A549 treated with dexamethasone at 1 μM for 4 hours (cell line): ENCODE data around the gene BTAF1. TPM values are rescaled to one million over a fixed set of nuclear protein-coding genes. Genes with fewer than 3 reads are reported as not detected.

ENCODE experiments used
- total RNA-seq: library from RNA; stranded (reverse); fragments of 200-300 nt; extraction: Qiagen RNA extraction; gene quantifications from 5 replicates; pipeline ENCODE4 v1.2.3, GENCODE V29; 2022

The BTAF1 gene
- 8.5 to 15.6 TPM (median 13.8 TPM) in 5 replicates for total RNA-seq

DNA sequence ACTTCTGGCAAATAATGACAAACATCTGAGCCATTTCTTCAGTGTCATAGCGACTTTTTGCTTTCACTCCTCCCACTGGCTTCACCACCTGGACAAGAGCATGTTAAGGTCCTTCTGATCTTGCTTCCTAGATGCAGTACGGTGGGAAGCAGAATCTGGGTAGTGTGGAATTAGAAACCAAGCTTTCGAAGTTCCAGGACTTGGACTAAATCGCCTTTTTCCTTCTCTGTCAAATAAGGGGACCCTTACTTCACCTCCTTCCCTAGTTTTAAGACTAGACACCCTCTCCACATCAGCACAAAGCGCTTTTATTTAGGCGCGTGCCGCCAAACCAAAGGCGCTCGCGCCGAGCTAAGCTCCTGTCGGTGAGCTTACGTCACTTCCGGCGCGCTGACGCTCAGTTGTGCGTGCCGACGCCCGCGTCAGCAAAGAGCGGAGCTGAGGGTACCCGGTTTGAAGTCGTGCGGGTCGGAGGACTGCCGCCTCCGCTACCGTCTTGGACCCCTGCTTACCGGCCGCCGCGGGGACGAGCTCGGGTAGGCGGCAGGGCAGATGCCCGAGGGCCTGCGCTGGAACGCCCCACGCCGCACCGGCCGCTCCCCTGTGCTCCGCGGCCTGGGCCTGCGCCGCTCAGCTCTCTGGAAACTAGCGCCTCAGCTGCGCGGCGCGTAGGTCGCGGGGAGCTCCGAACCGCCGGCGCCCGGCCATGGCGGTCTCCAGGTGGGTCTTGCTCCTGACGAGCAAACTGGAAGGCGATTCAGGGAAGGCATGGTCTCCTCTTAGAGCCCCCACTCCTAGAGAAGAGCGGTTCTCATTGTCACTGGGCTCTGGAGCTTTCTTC, at the start of gene BTAF1:
BTAF1 (plus strand) TSS at position 400 of the 841 bp plus-strand sequence; CDS start at position 707, 307 bp downstream.

GRCh38 chr10:91909117-91909677, 14.4 kb upstream of the BTAF1 start, which contains the start of gene FGFBP3:
TSS of gene FGFBP3 (minus strand) at chr10:91909486. CDS start at chr10:91908969, 517 bp downstream.

Other genes starting within 250 kb of the BTAF1 start
- 16.6 to 23.9 TPM (median 21.5 TPM) in 5 replicates for gene TNKS2, start 125.3 kb upstream of the BTAF1 start, total RNA-seq
- 2.1 to 2.4 TPM (median 2.3 TPM) in 5 replicates for gene FGFBP3, start 14.3 kb upstream of the BTAF1 start, total RNA-seq